GM21447 (cell line): ENCODE data around the gene CDH23.

Source experiments
- ATAC-seq: cut with Tn5 transposase; IDR thresholded peaks from one replicate; pipeline ENCODE4 v1.9.1; 2021; ENCODE audit not compliant: unreplicated experiment

Gene CDH23

GRCh38 chr10:71511206-71511605, 114.5 kb downstream of the CDH23 start:
- no peak for ATAC-seq

DNA sequence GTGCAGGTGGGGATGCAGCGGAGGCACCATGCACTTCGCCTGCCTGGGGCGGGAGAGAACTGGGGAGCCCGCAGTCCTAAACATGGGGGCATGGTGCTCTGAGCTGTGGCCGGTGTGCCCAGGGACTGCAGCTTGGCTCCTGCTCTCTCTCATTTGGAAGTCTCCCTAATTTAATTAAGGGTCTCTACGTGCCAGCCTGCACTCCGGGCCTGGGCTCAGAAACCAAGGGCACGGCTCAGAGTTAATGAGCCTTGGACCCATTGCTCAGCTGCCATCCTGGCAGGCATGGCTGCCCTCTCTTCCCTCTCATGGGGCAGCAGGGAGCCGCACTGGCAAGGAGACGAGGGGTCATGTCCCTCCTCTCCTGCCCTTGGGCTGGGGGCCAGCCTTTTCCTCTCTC, 115.6 kb downstream of the CDH23 start:
- no peak for ATAC-seq

- ATAC-seq = no peak
These were observed 116.2 kb downstream of the CDH23 start for GRCh38 chr10:71512761-71513539.

DNA sequence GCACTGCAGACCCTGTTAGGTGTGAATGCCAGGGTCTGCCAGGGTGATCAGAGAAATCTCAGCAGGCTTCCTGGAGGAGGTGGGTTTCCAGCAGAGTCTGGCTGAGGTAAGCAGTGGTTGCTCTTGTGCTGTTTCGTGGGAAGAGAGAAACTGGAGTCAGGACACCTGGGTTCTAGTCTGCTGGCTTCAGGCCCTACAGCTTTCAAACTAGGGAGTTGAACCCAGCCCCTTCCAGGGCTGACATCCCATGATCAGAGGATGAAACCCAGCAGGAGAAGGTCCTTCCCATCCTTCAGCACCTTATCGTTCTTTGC, 116.8 kb downstream of the CDH23 start:
- no peak for ATAC-seq

DNA sequence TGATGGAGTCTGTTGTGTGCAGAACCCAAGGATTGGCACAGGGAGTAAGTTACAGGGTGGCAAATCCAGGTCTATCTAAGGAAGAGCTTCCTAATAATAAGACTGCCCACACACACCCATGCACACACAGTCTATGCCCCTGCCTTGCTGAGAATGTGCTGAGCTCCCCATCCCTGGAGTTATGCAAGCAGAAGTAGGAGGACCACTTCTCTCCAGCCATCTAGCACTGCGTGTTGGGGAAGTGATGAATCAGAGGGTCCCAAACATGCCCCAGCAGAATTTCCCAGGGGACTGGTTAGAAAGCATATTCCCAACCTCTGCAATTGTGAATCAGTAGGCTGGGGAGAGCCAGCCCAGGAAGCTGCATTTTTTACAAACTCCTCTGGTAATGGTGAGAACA, 117.2 kb downstream of the CDH23 start:
- ATAC-seq = no peak

DNA sequence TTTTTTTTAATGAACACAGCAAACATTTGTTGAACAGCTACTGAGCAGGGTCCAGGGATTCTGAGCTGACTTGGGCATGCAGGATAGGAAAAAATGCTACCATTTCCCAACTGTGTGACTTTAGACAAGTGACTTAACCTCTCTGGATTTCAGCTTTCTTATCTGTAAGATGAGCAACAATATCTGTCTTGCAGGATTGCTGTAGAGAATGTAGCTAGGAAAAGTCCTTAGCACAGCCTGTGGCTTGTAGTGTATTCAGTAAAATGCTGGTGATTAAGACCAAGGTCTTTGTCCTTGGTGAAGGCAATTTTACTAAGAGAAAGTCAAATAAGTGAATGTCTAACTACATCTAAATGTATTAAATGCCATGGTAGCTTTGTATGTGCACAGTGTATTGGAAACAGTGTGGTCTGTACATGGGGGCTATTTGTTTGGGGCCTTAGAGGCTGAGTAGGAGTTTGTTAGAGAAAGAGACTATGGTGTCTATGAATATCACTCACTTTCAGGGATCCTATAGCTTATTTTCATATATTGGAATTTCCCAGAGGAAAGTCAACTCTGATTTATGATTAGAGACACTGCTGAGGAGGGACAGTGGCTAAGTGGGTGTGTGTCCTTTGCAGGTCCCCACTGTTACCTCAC, 118.9 kb downstream of the CDH23 start:
- no peak for ATAC-seq

DNA sequence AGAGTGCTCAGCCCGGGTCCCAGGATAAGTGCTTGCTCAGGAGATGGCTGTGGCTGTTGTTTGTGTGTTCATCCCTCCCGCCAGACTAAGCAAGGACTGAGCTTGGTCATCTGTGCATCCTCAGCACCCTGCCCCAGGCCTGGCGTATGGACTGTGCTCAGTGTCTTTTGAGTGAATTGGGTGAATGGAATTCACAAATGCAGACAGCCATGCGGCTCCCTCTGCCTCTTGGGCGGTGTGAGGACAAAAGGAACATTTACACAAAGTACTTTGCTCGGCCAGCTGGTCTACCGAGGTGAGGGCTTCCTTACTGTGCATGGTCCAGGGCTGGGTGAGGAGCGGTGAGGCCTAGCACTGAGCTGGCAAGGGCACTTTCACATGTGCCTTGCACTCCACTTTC, 120.2 kb downstream of the CDH23 start:
- no peak for ATAC-seq

DNA sequence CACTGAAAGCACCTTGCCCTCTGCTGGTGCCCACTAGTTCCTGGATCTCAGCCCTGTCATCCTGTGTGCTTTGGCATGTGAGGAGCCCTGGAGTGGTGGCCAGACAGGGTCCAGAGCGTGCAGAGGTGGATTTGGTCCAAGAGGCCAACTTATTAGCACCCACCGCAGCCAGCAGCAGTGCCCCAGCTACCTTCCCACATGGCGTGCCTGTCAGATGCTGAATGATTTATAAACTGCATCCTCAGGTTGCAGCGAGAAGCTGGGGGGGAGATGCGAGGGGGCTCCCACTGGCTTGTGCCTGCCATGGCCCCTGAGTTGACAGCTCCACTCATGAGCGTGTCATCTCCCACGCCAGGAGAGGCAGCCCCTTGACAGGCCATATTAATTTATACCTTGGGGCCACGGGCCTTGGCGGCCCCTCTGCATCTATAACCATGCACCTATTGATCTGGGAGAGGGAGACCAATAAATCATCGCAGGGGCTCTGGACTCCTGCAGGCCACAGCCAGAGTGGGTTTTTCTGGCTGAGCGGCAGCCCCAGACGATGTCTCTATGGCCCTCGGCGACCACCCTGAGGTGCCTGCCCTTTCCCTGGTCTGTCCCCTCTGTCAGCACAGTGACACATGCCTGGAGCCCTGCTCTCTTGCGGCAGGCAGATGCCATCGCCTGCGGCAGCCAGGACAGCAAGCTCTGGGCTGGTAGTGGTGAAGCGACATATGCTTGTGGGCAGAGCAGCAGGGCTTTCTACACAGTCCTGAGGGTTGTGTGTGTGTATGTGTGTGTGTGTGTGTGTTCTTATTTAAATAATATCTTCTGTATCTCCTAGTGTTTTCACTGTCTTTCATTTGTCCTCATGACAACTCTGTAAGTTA, 120.8 kb downstream of the CDH23 start:
- no peak for ATAC-seq

- no peak for ATAC-seq
These were observed 123.3 kb downstream of the CDH23 start for GRCh38 chr10:71520042-71520441.

GRCh38 chr10:71521504-71522441, 125.1 kb downstream of the CDH23 start:
- ATAC-seq = no peak

DNA sequence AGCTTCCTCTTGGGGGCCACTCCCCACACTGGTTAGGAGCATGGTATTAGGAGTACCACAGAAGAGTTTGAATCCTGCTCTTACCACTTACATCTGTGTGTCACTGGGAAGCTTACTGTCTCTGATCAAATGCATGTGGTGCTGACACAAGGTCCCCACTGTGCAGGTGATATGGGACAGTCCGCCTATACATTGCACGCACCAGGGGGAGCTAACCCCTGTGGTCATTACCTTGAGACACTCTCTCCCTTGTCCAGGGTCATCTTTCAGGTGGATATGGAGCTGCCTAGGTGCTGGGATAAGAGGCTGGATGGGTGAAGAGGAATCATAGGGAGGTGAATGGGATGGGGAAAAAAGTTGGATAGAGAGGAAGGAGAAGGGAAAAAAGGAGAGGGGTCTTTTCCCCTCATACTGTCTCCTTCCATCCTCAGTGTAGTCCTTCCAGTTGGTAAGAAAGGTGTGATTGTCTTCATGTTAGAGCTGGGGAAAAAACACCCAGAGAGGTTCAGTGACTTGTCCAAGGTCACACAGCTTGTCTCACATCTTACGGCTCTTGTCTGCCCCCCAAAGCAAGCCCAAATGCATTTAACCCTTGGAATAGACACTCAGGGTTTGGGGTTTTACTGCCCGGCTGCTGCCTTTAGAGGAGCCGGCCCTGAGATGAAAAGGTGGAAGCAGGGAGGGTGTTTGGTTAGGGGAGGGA, 125.9 kb downstream of the CDH23 start:
- no peak for ATAC-seq

DNA sequence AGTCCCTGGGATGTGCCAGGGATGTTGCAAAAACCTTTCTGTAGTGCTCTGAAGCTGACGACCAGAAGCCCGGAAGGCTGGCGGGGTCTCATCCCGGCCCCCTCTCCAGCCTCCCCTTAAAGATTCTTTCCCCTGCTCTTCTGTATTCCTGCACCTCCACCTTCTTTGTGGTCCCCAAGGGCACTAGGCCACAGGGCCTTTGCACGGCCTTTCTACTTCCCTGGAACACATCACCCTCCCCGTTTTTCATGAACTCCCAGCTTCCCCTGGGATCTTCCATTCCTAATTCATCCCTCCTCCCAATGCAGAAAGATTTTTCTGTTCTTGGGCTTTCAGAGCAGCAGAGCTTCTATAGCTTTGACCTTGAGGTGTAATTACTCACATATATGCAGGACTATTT, 127.0 kb downstream of the CDH23 start:
- no peak for ATAC-seq

GRCh38 chr10:71525092-71525491, 128.4 kb downstream of the CDH23 start:
- ATAC-seq = no peak

DNA sequence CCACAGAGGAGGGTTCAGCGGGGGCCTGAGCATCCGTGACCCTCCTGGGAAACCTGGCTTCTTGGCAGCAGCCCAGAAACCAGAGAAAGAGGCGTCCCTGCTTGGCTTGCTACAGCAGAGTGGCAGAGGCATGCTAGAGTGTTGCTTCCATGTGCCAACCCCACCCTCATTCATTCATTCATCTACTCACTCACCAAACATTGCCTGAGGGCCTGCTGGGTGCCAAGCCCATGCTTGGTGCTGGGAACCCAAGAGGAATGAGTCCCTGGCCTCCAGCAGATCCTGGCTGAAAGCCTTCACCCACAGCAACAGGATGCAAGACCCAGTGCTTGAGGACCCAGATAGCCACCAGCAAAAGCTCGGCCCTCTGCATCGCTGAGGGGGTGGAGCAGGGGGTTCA, 129.0 kb downstream of the CDH23 start:
- no peak for ATAC-seq

DNA sequence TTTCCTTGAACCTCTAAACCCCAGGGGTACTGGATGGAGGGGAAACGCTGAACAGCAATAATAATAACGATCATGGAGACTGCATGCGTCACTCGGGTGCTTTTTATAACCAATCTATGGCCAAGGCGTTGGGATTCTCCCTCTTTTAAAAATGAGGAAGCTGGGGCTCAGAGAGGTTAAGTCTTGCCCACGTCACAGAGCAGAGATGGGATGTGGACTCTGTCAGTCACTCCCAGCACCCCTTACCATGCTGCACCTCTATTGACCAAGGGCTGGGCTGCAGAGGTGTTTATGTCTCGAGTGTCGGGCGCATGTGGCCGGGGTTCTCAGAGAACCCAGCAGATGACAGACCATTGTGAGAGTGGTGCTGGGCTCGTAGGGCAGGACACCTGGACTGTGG, 129.9 kb downstream of the CDH23 start:
- ATAC-seq = no peak

DNA sequence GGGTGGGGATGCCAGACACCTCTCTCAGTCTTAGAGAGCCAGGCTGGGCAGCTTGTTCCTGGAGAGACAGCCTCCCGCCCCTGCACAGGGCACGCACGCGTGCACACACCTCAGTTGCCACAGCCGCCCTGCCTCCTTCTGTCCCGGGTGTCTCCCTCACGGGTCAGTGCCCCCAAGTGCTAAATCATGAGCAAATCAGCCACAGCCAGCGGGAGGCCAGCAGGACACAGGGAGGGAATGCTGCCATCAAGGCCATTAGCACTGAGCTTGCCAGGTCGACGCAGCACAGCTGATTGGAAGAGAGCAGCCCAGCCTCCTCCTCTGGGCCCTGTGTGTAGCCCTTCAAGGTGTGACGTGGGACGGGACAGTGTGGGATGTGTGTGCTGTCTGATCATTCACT, 130.4 kb downstream of the CDH23 start:
- ATAC-seq = no peak

DNA sequence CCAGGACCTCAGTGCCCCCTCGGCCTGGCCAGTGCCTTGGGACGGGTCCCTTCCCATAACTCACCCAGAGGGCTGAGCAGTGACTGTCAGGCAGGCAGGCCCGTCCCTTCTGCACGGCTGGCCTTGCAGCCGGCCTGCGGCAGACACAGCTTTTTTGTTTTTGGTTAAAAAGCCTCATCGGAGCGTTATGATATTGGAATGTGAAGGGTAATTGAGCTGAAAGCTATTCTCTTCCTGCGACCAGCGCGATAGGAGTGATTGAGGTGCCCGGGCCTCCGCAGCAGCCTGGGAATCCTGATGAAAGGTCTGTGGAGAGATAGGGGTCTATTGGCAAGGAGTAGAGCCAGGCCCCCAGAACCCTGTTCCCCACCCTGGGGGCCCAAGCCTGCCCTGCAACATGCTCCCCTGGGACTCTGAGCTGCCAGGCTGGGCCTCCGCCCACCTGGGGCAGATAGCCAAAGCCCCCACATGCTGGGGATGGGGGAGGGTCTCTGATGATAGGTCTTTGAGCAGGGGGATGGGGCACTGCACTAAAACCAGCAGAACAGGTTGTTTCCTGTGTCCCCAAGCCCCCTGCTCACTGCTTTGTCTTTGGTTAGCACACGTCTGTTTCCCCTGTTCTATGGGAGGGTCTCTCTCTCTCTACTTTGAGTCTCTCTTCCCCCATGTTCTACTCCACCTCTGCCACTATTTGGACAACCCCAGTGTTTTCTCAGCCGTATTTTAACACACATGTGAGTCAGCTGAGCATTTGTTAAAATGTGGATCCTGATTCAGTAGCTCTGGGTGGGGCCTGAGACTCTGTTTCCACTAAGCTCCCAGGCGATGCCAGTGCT, 131.9 kb downstream of the CDH23 start:
- ATAC-seq = no peak

DNA sequence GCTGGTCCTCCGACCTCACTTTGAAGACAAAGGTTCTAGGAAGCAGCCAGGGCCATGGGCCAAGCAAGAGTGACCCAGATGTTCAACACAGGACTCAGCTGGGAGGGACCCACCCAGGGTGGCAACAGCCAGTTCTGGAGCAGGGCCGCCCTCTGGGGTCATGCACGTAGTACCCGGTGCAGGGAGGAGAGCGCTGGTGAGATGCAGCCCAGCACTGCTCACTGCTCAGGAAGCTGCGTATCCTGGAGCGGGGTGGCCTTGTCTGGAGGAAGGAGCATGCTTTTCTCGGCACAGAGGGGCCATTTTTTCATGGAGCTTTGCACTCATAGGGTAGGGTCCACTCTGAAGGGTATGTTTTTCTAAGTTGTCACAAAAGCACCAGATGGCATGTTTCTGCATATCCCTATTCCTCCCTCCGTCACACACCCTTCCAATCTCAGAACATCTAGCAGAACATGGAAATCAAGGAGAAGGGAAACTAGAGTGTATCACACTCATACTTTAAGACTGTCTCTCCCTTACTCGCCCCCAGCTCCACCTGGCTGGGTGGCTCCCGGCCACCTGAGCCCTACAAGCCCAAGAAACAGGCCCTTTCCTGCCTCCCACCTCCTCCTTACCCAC, 132.6 kb downstream of the CDH23 start:
- no peak for ATAC-seq

GRCh38 chr10:71530781-71531180, 134.1 kb downstream of the CDH23 start:
- ATAC-seq = no peak
